Erythroblast (primary cell): ENCODE measurements around the gene HCN4.

Experiments used
- GATA1 ChIP-seq: IDR thresholded peaks from 2 replicates; pipeline ENCODE4 v1.6.1; 2011; ENCODE audit warnings: low read depth, mild to moderate bottlenecking, control low read depth, low read length, moderate library complexity
- POLR2A ChIP-seq: IDR thresholded peaks from 2 replicates; pipeline ENCODE4 v1.6.1; 2011; ENCODE audit warnings: mild to moderate bottlenecking, low read length

DNA sequence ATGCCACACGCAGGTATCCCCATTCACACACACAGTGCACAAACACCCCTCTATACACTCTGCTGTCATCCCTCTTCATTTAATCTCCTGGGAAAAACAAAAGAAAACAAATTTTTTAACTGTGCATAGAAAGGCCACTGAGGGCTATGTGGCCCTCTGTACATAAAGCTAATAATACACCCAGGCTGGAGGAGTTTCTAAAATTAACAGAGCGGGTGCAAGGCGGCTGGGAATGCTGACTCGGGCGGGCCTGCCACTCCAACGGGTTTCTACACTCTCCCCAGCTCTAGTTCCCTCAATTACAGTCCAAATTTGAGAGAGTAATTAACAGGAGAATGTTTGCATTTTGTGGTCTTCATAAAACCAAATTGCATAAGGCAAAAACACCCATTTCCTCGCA lies 23.1 kb downstream of the HCN4 start:
- TF ChIP-seq POLR2A, result no peak
- no peak for TF ChIP-seq GATA1
